Thoracic aorta (tissue), 2 donors: ENCODE data around the gene RAP1GAP. TPM values are rescaled to one million over a fixed set of nuclear protein-coding genes. Genes with fewer than 3 reads are reported as not detected.

Experiments
- ATAC-seq: fragments of 150-250 bp; one replicate; pipeline ENCODE4 v1.8.0; 2017; ENCODE audit warnings: low read depth; ENCODE audit not compliant: insufficient number of reproducible peaks, low FRiP score
- DNase-seq: peaks from one replicate; pipeline ENCODE4 v3.0.0-alpha.2; 2020; ENCODE audit warnings: low spot score
- H3K27ac ChIP-seq, 2 donors: fragments of 200-600 bp; sonication (generic); 1 replicate in 1 of 2; 2 replicates in 1 of 2; pipeline ENCODE4 v1.5.1; 2016; ENCODE audit warnings: mild to moderate bottlenecking in 2 of 2, moderate library complexity in 2 of 2
- H3K27me3 ChIP-seq: fragments of 200-600 bp; sonication (generic); replicated peaks from 2 replicates; pipeline ENCODE4 v1.6.0; 2016; ENCODE audit warnings: mild to moderate bottlenecking; ENCODE audit not compliant: insufficient read depth
- H3K36me3 ChIP-seq: fragments of 200-600 bp; sonication (generic); one replicate; pipeline ENCODE4 v1.5.1; 2016
- H3K4me1 ChIP-seq, 2 donors: fragments of 200-600 bp; sonication (generic); 1 replicate in 1 of 2; 2 replicates in 1 of 2; pipeline versions ENCODE4 v1.5.1 to v1.6.0; 2016; ENCODE audit warnings: low read depth in 2 of 2, mild to moderate bottlenecking in 1 of 2; ENCODE audit not compliant: control insufficient read depth in 1 of 2
- H3K4me3 ChIP-seq: fragments of 200-600 bp; sonication (generic); 2 replicates; pipeline ENCODE4 v1.5.1; 2016; ENCODE audit warnings: mild to moderate bottlenecking
- H3K9me3 ChIP-seq: fragments of 200-600 bp; sonication (generic); 2 replicates; pipeline ENCODE4 v1.5.1; 2016
- total RNA-seq, 2 donors: library from RNA; depleted of rRNA; stranded (reverse); fragments of >200 nt; gene quantifications; one replicate each; pipeline versions ENCODE4 v1.1.0 to v1.2.3, GENCODE V29; 2016
- TF ChIP-seq, protein P1 (sequence below): fragments of 200-600 bp; sonication (generic); IDR thresholded peaks from one replicate; pipeline ENCODE4 v1.5.1; 2019; ENCODE audit warnings: antibody characterized with exemption

The RAP1GAP gene
- total RNA-seq, 2 donors from 2014 or later = 0.27 to 0.92 TPM

DNA sequence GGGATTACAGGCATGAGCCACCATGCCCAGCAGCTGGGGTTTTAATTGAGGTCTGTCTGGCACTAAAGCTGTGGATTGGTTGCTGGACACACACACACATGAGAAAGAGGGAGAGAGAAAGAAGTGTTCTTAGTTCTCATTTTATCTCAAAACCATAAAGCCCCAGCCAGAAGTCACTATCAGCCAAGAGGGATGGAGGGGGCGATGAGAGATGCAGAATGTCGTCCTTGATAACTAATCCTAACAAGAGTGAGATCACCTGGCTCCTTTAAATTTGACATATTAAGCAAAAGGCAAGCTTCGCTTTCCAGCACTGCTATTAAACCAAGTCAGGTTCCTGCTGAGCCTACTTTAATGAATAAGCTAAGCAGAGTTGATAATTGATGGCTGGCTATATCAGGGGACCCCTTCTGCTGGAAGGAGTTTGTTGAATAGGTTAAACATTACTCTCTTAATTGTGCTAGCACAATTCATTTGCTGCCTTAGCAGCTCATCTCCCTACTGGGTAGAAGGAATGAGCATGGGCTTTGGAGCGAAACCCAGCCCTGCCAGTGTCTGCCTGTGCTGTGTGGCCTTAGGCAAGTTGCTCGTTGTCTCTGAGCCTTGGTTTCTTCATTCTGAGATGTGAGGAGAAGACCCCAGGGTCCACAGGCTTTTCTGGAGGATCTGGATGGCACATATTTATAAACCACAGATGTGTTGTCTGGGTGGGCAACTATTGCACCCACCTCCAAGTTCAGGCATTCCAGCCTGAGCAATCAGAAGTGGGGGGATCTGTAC is 109.2 kb downstream of the RAP1GAP start:
- no peak overlapping the region for H3K4me3 ChIP-seq
- no peaks in the 10 kb centered on the region for H3K9me3 ChIP-seq
- H3K27ac ChIP-seq = no peak overlapping the region
- DNase-seq = no peak
- H3K27me3 ChIP-seq = no peaks in the 10 kb centered on the region
- H3K36me3 ChIP-seq = no peaks in the 10 kb centered on the region
- TF ChIP-seq, protein P1, sequence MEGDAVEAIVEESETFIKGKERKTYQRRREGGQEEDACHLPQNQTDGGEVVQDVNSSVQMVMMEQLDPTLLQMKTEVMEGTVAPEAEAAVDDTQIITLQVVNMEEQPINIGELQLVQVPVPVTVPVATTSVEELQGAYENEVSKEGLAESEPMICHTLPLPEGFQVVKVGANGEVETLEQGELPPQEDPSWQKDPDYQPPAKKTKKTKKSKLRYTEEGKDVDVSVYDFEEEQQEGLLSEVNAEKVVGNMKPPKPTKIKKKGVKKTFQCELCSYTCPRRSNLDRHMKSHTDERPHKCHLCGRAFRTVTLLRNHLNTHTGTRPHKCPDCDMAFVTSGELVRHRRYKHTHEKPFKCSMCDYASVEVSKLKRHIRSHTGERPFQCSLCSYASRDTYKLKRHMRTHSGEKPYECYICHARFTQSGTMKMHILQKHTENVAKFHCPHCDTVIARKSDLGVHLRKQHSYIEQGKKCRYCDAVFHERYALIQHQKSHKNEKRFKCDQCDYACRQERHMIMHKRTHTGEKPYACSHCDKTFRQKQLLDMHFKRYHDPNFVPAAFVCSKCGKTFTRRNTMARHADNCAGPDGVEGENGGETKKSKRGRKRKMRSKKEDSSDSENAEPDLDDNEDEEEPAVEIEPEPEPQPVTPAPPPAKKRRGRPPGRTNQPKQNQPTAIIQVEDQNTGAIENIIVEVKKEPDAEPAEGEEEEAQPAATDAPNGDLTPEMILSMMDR = no peak
- ATAC-seq = no peak
- H3K4me1 ChIP-seq = no peaks in the 10 kb centered on the region

DNA sequence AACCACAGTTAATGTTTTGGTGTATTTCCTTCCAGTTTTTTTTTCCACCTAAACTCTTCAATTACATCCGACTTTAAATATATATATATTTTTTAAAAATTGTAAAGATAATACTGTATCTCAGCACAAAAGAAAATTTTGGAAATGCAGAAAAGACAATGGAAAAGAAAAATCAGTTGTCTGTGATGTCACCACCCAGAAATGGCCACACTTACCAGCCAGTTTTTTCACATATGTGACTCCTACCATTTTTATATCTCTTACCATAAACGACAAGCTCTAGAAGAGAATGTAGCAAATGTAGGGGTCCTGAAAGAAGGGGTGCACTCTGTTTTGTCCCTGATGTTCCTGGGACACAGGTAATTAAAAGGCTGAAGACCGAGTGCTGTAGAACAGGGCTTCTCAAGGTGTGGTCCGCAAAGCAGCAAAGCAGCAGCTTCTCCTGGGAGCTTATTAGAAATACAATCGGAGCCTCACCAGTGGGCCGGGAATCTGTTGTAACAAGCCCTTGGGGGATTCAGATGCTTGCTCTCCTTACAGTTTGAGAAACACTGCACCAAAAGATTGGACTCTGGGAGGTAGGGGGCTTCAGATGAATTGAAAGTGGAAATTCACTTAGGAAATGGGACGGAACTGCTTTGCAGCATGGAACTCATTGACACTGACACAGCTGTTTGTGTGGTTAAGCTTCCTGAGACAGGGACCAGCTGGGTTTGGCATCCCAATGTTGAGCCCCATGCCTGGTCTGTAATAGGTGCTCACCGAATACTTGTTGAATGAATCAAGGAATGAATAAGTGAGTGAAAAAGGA is 115.8 kb downstream of the RAP1GAP start:
- Histone ChIP-seq H3K36me3 (no peaks in the 10 kb centered on the region), H3K4me1 (peaks cover 2 to 4% of the 10 kb centered on the region in 2 donors), H3K27me3 (no peaks in the 10 kb centered on the region), H3K4me3 (no peak overlapping the region), H3K27ac (no peak overlapping the region), H3K9me3 (no peaks in the 10 kb centered on the region)
- DNase-seq = no peak
- no peak for ATAC-seq
- TF ChIP-seq, protein P1 = no peak

DNA sequence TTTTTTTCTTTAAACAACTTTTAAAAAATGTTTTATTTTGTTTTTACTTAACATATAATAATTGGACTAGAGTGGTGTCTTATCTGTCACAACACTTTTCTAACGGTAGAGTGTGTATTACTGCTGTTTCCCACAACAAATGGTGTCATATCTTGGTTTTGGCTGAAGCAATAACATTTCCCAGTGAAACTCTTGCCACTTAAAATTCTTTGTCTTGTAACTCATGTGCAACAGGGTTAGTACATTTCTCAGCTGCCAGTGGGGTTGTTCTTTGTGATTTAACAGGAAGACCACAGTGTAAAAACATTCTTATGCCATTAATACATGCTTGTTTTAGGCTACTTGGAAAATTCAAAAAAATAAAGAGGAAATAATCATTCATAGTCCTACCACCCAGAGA is 116.4 kb downstream of the RAP1GAP start:
- Histone ChIP-seq H3K27me3 (no peaks in the 10 kb centered on the region), H3K27ac (no peak overlapping the region)
- no peak for ATAC-seq

DNA sequence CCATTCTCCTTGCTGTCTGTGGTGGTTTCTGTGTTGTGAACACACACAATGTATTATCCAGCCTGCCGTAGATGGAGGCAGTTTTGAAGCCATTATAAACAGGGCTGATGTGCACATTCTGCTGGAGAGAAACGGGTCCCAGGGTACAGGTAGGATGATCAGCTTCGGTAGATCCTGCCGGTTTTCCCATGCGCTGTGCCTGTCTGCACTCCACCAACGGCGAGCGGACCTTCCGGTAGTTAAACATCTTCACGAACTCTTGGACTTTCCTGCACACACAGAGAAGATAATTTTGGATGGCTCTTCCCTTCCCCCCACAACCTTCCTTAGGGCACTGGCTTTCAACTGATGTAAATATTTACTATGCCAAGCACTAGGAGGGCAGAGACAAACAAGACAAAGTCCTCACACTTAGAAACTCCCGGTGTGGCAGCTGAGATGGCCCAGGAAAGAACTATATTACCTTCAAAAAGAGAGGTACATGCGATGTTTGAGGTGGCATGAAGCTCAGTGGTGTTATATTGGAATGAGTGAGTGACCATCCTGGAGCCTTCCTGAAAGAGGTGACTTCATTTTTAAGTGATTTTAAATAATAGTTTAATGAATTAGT is 118.2 kb downstream of the RAP1GAP start:
- no peak for DNase-seq
- Histone ChIP-seq H3K27ac (no peak overlapping the region), H3K27me3 (no peaks in the 10 kb centered on the region), H3K9me3 (no peaks in the 10 kb centered on the region), H3K4me3 (no peak overlapping the region), H3K36me3 (no peaks in the 10 kb centered on the region), H3K4me1 (peaks cover 2 to 4% of the 10 kb centered on the region in 2 donors)
- no peak for ATAC-seq
- TF ChIP-seq, protein P1 = no peak

More for the DNA sequence above, 116.4 kb downstream of the RAP1GAP start:
- no peak for DNase-seq
- Histone ChIP-seq H3K36me3 (no peaks in the 10 kb centered on the region), H3K4me3 (no peak overlapping the region), H3K4me1 (peaks cover 2 to 4% of the 10 kb centered on the region in 2 donors), H3K9me3 (no peaks in the 10 kb centered on the region)
- TF ChIP-seq, protein P1 = no peak

DNA sequence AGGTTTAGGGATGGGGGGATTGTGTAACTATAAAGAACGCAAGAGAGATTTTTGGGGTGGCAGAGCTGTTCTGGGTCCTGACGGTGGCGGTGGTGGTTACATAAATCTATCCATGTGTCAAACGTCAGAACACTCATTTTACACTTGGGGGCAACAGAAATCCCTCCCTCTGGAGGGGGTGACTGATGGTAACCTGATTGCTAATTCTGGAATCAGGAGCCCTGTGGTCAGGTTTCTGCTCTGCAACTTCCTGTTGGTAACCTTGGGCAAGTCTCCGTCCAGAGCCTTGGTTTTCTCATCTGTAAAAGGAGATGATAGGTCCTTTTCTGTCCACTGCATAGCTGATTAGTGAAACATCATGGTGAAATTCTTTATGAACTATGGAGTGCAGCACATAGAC is 119.1 kb downstream of the RAP1GAP start:
- Histone ChIP-seq H3K36me3 (no peaks in the 10 kb centered on the region), H3K9me3 (no peaks in the 10 kb centered on the region), H3K27me3 (no peaks in the 10 kb centered on the region), H3K4me3 (no peak overlapping the region), H3K4me1 (peaks cover 2 to 4% of the 10 kb centered on the region in 2 donors), H3K27ac (no peak overlapping the region)
- ATAC-seq = no peak
- TF ChIP-seq, protein P1 = no peak
- DNase-seq = no peak
